Spleen (tissue), 7 donors: ENCODE measurements around the gene MYH10.

ENCODE experiments used
- POLR2A ChIP-seq, 3 donors: fragments of 450-650 bp; IDR thresholded peaks; one replicate each; pipeline ENCODE4 v1.5.1; 2017; ENCODE audit warnings: antibody characterized with exemption in 3 of 3, mild to moderate bottlenecking in 1 of 3
- POLR2AphosphoS5 ChIP-seq, 3 donors: sonication (generic); formaldehyde crosslinking; IDR thresholded peaks; one replicate each; pipeline ENCODE4 v1.5.1; 2017; ENCODE audit warnings: antibody characterized with exemption in 3 of 3
- TF ChIP-seq, protein P1 (sequence below), 11 experiments: fragments of 200-600 bp in 7 of 11; fragments of 450-650 bp in 4 of 11; sonication (generic) in 4 of 11; IDR thresholded peaks in 8 of 11; conservative IDR thresholded peaks in 3 of 11; 1 replicate in 7 of 11; 2 replicates in 4 of 11; pipeline versions ENCODE4 v1.4.0 to v1.8.0; 2016 to 2021; ENCODE audit warnings: antibody characterized with exemption in 11 of 11, inconsistent platforms in 4 of 11, mild to moderate bottlenecking in 1 of 11
- donor health status: DM: no; HTN: no; CAD: no; lungs with moderate emphysema.
- donor health status: DM: no; HTN: no; CAD: no.
- donor health status: DM: no; HTN: no; CAD: no.

- no peak for TF ChIP-seq POLR2A (IDR thresholded peaks at IDR 0.05)
- TF ChIP-seq, protein P1, sequence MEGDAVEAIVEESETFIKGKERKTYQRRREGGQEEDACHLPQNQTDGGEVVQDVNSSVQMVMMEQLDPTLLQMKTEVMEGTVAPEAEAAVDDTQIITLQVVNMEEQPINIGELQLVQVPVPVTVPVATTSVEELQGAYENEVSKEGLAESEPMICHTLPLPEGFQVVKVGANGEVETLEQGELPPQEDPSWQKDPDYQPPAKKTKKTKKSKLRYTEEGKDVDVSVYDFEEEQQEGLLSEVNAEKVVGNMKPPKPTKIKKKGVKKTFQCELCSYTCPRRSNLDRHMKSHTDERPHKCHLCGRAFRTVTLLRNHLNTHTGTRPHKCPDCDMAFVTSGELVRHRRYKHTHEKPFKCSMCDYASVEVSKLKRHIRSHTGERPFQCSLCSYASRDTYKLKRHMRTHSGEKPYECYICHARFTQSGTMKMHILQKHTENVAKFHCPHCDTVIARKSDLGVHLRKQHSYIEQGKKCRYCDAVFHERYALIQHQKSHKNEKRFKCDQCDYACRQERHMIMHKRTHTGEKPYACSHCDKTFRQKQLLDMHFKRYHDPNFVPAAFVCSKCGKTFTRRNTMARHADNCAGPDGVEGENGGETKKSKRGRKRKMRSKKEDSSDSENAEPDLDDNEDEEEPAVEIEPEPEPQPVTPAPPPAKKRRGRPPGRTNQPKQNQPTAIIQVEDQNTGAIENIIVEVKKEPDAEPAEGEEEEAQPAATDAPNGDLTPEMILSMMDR (IDR thresholded peaks at IDR 0.05 in 8 of 11, conservative IDR thresholded peaks at IDR 0.05 in 3 of 11): no peak
- no peak for TF ChIP-seq POLR2AphosphoS5 (IDR thresholded peaks at IDR 0.05)
Observed at GRCh38 chr17:8599351-8600011, 31.0 kb downstream of the MYH10 start.
